K562 (cell line): ENCODE data around the gene PRKAA1. TPM values are rescaled to one million over a fixed set of nuclear protein-coding genes. Genes with fewer than 3 reads are reported as not detected.

ENCODE experiments used
- ATAC-seq: fragments of 200-7000 bp; cut with Tn5 transposase; 3 replicates; pipeline ENCODE4 v1.9.1; 2020; ENCODE audit warnings: moderate library complexity
- BruUV-seq: library from RNA; stranded (reverse); fragments of 400-500 nt; replicated peaks from 2 replicates; lab custom pipeline; 2021; lab: Mats Ljungman, UMichigan
- CTCF ChIA-PET: fragments of 300-600 bp; formaldehyde crosslinking; extraction: SDS; loops from one replicate; lab custom pipeline; 2021; ENCODE audit warnings: low intra/inter-chr PET ratio; lab: Yijun Ruan, JAX
- POLR2A ChIA-PET: fragments of 300-600, 350-650 bp; sonication (Branson Sonifier 250); formaldehyde crosslinking; extraction: SDS; loops from one replicate; lab custom pipeline; 2021; ENCODE audit warnings: antibody characterized with exemption, inconsistent platforms; lab: Yijun Ruan, JAX
- DNase-seq, 4 experiments: peaks; one replicate each; pipeline versions ENCODE4 v3.0.0 to v3.0.0-alpha.2; 2011 to 2018; ENCODE audit warnings: low spot score in 3 of 4, mixed read lengths in 3 of 4; ENCODE audit errors: extremely low read depth in 1 of 4
- FAIRE-seq: peaks from 2 replicates; lab custom pipeline; 2011; peaks lifted over from hg19 to GRCh38; lab: Jason Lieb, UNC
- H2AFZ ChIP-seq: 2 replicates; pipeline ENCODE4 v1.6.0; 2011; ENCODE audit warnings: low read depth, low read length, control low read depth, inconsistent platforms
- H3K27ac ChIP-seq: fragments of 200-600 bp; 3 replicates; pipeline ENCODE4 v1.8.0; 2011; ENCODE audit warnings: low read depth, mild to moderate bottlenecking, control low read depth, inconsistent platforms, low read length, moderate library complexity, mixed read lengths; ENCODE audit errors: extremely low read depth
- H3K27me3 ChIP-seq, 2 experiments: fragments of 300-600 bp in 1 of 2; 2 replicates in 1 of 2; 3 replicates in 1 of 2; pipeline versions ENCODE4 v1.6.0 to v1.8.0; 2011; ENCODE audit warnings: inconsistent platforms in 2 of 2, low read length in 2 of 2, mild to moderate bottlenecking in 1 of 2, mixed read lengths in 1 of 2, moderate library complexity in 1 of 2; ENCODE audit not compliant: control insufficient read depth in 2 of 2, insufficient read depth in 2 of 2
- H3K36me3 ChIP-seq: fragments of 300-600 bp; 3 replicates; pipeline ENCODE4 v1.8.0; 2011; ENCODE audit warnings: mild to moderate bottlenecking, low read length, inconsistent platforms; ENCODE audit not compliant: control insufficient read depth, insufficient read depth
- H3K4me1 ChIP-seq, 2 experiments: fragments of 200-600 bp in 1 of 2; replicated peaks in 1 of 2; 2 replicates in 1 of 2; 3 replicates in 1 of 2; pipeline versions ENCODE4 v1.5.1 to v1.8.0; 2011; ENCODE audit warnings: inconsistent platforms in 2 of 2, low read length in 2 of 2, mild to moderate bottlenecking in 1 of 2, mixed read lengths in 1 of 2, moderate library complexity in 1 of 2; ENCODE audit not compliant: control insufficient read depth in 2 of 2, insufficient read depth in 2 of 2
- H3K4me2 ChIP-seq: 2 replicates; pipeline ENCODE4 v1.6.1; 2011; ENCODE audit warnings: low read length, control low read depth, inconsistent platforms, mixed read lengths; ENCODE audit not compliant: insufficient read depth
- H3K4me3 ChIP-seq: fragments of 200-600 bp; sonication (generic), shearing (Covaris generic); 2 replicates; pipeline ENCODE4 v1.5.1; 2016; ENCODE audit warnings: control low read depth, inconsistent platforms
- H3K79me2 ChIP-seq: fragments of 200-600 bp; 3 replicates; pipeline ENCODE4 v1.8.0; 2011; ENCODE audit warnings: low read length, inconsistent platforms; ENCODE audit not compliant: control insufficient read depth, insufficient read depth
- H3K9ac ChIP-seq, 2 experiments: 2 replicates each; pipeline versions ENCODE4 v1.6.0 to v1.6.1; 2011; ENCODE audit warnings: low read depth in 2 of 2, low read length in 2 of 2, control low read depth in 1 of 2, inconsistent platforms in 1 of 2, mild to moderate bottlenecking in 1 of 2, mixed read lengths in 1 of 2; ENCODE audit not compliant: insufficient read depth in 1 of 2
- H3K9me1 ChIP-seq: one replicate; pipeline ENCODE4 v1.6.0; 2011; ENCODE audit warnings: inconsistent platforms, mild to moderate bottlenecking, low read length, moderate library complexity; ENCODE audit not compliant: control insufficient read depth, insufficient read depth
- H3K9me3 ChIP-seq: replicated peaks from 2 replicates; pipeline ENCODE4 v1.5.1; 2011; ENCODE audit warnings: low read depth, low read length, inconsistent platforms; ENCODE audit not compliant: control insufficient read depth, insufficient read depth
- H4K20me1 ChIP-seq: replicated peaks from 2 replicates; pipeline ENCODE4 v1.6.1; 2011; ENCODE audit warnings: low read length, inconsistent platforms, mixed read lengths; ENCODE audit not compliant: control insufficient read depth, insufficient read depth
- ATF3 ChIP-seq, 2 experiments: fragments of 450-650 bp in 1 of 2; sonication (generic) in 1 of 2; formaldehyde crosslinking in 1 of 2; IDR thresholded peaks in 1 of 2; conservative IDR thresholded peaks in 1 of 2; 2 replicates each; pipeline versions ENCODE4 v1.6.1 to v1.8.1; 2016 to 2023; ENCODE audit warnings: mild to moderate bottlenecking in 2 of 2, moderate library complexity in 2 of 2, inconsistent platforms in 1 of 2, missing genetic modification reagents in 1 of 2
- BRCA1 ChIP-seq, 2 experiments: fragments of 450-650 bp in 1 of 2; sonication (generic) in 1 of 2; formaldehyde crosslinking in 1 of 2; IDR thresholded peaks; 2 replicates each; pipeline versions ENCODE4 v1.5.0 to v1.6.1; 2017 to 2020; ENCODE audit warnings: mild to moderate bottlenecking in 1 of 2, missing genetic modification reagents in 1 of 2
- CEBPB ChIP-seq: fragments of 450-650 bp; IDR thresholded peaks from 2 replicates; pipeline ENCODE4 v1.6.1; 2016; ENCODE audit warnings: missing genetic modification characterization, missing compliant biosample characterization
- CEBPG ChIP-seq, 3 experiments: fragments of 200-800 bp in 1 of 3; sonication (Bioruptor generic) in 1 of 3; sonication (generic) in 1 of 3; formaldehyde crosslinking in 1 of 3; IDR thresholded peaks in 2 of 3; conservative IDR thresholded peaks in 1 of 3; 2 replicates each; pipeline versions ENCODE4 v1.6.1 to v1.8.0; 2016 to 2022; ENCODE audit warnings: missing compliant biosample characterization in 2 of 3, missing genetic modification characterization in 2 of 3, mild to moderate bottlenecking in 1 of 3, missing genetic modification reagents in 1 of 3
- ETS2 ChIP-seq: IDR thresholded peaks from 2 replicates; pipeline ENCODE4 v1.6.1; 2016; ENCODE audit warnings: borderline replicate concordance, missing genetic modification characterization, mild to moderate bottlenecking, moderate library complexity, missing compliant biosample characterization; ENCODE audit not compliant: poor library complexity, severe bottlenecking
- KDM1A ChIP-seq, 2 experiments: fragments of 450-650 bp; IDR thresholded peaks; 2 replicates each; pipeline ENCODE4 v1.6.1; 2016; ENCODE audit warnings: mild to moderate bottlenecking in 2 of 2
- L3MBTL2 ChIP-seq: fragments of 450-650 bp; IDR thresholded peaks from 2 replicates; pipeline ENCODE4 v1.6.1; 2016; ENCODE audit warnings: mild to moderate bottlenecking, moderate library complexity
- MAFG ChIP-seq: fragments of 450-650 bp; conservative IDR thresholded peaks from 2 replicates; pipeline ENCODE4 v1.6.1; 2016; ENCODE audit warnings: missing genetic modification characterization, missing compliant biosample characterization
- MTF1 ChIP-seq: fragments of 250-450 bp; sonication (Bioruptor Pico); IDR thresholded peaks from 2 replicates; pipeline ENCODE4 v1.9.0; 2021; ENCODE audit warnings: moderate library complexity, mild to moderate bottlenecking, inconsistent platforms, borderline replicate concordance
- SAFB2 ChIP-seq: fragments of 200-400 bp; formaldehyde crosslinking; IDR thresholded peaks from 2 replicates; pipeline ENCODE4 v1.6.1; 2018; ENCODE audit warnings: borderline replicate concordance, low read length, low read depth, moderate library complexity; ENCODE audit not compliant: severe bottlenecking
- TAL1 ChIP-seq: fragments of 450-650 bp; IDR thresholded peaks from 2 replicates; pipeline ENCODE4 v1.6.1; 2016; ENCODE audit warnings: mild to moderate bottlenecking
- TRIM24 ChIP-seq, 2 experiments: fragments of 450-650 bp; IDR thresholded peaks; 2 replicates each; pipeline ENCODE4 v1.6.1; 2016
- TSHZ1 ChIP-seq: fragments of 250-450 bp; sonication (Bioruptor Pico); IDR thresholded peaks from 2 replicates; pipeline ENCODE4 v1.4.0; 2020; ENCODE audit warnings: mild to moderate bottlenecking, moderate library complexity
- ZNF217 ChIP-seq: sonication (generic); formaldehyde crosslinking; IDR thresholded peaks from 2 replicates; pipeline ENCODE4 v1.8.0; 2022; ENCODE audit warnings: mild to moderate bottlenecking, missing genetic modification reagents
- ZNF707 ChIP-seq: fragments of 250-450 bp; sonication (Bioruptor Pico); conservative IDR thresholded peaks from 2 replicates; pipeline ENCODE4 v1.8.0; 2022; ENCODE audit warnings: inconsistent platforms, mild to moderate bottlenecking, moderate library complexity
- ZZZ3 ChIP-seq: fragments of 450-650 bp; IDR thresholded peaks from 2 replicates; pipeline ENCODE4 v1.6.1; 2016; ENCODE audit warnings: antibody characterized with exemption, mild to moderate bottlenecking, moderate library complexity
- WGBS: fragments of 100-300 bp; shearing (Covaris generic); methylation state at CpG from one replicate; pipeline ENCODE4 v1.1.6; 2016; ENCODE audit warnings: low coverage, mixed read lengths; ENCODE audit not compliant: insufficient coverage; ENCODE audit errors: missing lambda C conversion rate; 5-methylcytosine and 5-hydroxymethylcytosine counted together
- in situ Hi-C: fragments of 300-500 bp; cut with MboI; formaldehyde crosslinking; loops from 4 replicates; pipeline ENCODE4 v1.15.0; 2018; ENCODE audit warnings: inconsistent platforms, mixed read lengths
- intact Hi-C: fragments of 100-400 bp; cut with micrococcal nuclease; formaldehyde crosslinking; loops from 2 replicates; pipeline ENCODE4 v1.14.2; 2022
- polyA plus RNA-seq, 8 experiments: library from polyadenylated mRNA; depleted of rRNA in 4 of 8; stranded (reverse) in 5 of 8; unstranded in 3 of 8; fragments of >200 nt; fragmentation: Nextera tagmentation in 2 of 8; fragmentation: Illumina TruSeq in 1 of 8; extraction: Ambion mirVana in 2 of 8; extraction: Trizol in 1 of 8; gene quantifications; 2 replicates each; pipeline versions ENCODE4 v1.2.1 to v1.2.3, GENCODE V29; 2011 to 2014; ENCODE audit warnings: inconsistent platforms in 1 of 8, missing spikeins in 1 of 8
- total RNA-seq, 7 experiments: library from RNA; depleted of rRNA in 6 of 7; stranded (reverse); fragments of >200 nt in 6 of 7; fragmentation: Illumina TruSeq in 2 of 7; extraction: Trizol in 2 of 7; gene quantifications; 2 replicates each; pipeline versions ENCODE4 v1.2.1 to v1.2.3, GENCODE V29; 2011 to 2021; ENCODE audit warnings: low replicate concordance in 1 of 7
- TF ChIP-seq, protein P1 (sequence below), 2 experiments: fragments of 450-650 bp in 1 of 2; sonication (generic) in 1 of 2; formaldehyde crosslinking; conservative IDR thresholded peaks; 2 replicates each; pipeline versions ENCODE4 v1.4.0 to v1.8.1; 2020 to 2022; ENCODE audit warnings: mild to moderate bottlenecking in 1 of 2, missing genetic modification reagents in 1 of 2

The PRKAA1 gene
- total and polyA plus RNA-seq, 9 of the 15 experiments (the other 6 are each of a cell fraction or from before 2014, with no cell fraction given): 24.5 to 84.0 (median 51.4) TPM

DNA sequence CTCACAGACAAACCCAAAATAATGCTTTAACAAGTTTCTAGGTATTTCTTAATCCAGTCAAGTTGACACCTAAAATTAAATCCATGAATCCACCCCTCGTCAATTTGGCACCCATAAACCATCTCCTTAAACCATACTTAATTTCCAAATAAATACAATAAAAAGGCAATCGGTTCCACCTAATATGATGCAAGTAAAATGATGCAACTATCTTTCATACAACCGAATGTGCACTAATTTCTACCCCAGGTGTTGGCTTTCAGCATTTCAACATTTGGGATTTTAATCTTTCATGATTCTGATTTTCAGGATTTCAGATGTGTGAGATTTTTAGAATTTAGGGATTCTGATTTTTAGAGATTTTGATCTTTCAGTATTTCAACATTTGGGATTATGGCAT is 17.3 kb downstream of the PRKAA1 start:
- FAIRE-seq (no peak), DNase-seq (no peak), ATAC-seq (no peak)
- in situ Hi-C loops: no loop called here
- no peak overlapping the region for H3K4me3 ChIP-seq
- H3K4me1 ChIP-seq: peaks cover 0 to 3% of the 10 kb centered on the region in 2 experiments; a peak in 1 of 5 replicates
- POLR2A ChIA-PET: interaction anchor here (1.1 to 1.5 kb wide), 2 partner anchors 10 to 19 kb away, joined by 3 to 4 read pairs; no protein-coding TSS in a partner anchor
- peaks cover 10% of the 10 kb centered on the region for H4K20me1 ChIP-seq
- 79% methylated on average over 3 of the region's 3 CpGs for WGBS
- TF ChIP-seq ZNF707 (CRISPR knock-in tag) (no peak), CEBPB (tag) (peak; percentile 48), BRCA1 (IDR thresholded peaks at IDR 0.05) (no peak), BRCA1 (CRISPR knock-in tag; IDR thresholded peaks at IDR 0.05) (no peak), SAFB2 (no peak), TSHZ1 (CRISPR knock-in tag) (no peak), MTF1 (no peak), ETS2 (tag) (no peak), ATF3 (IDR thresholded peaks at IDR 0.05) (peak; percentile 67), ATF3 (CRISPR knock-in tag; conservative IDR thresholded peaks at IDR 0.05) (no peak), ZZZ3 (no peak), L3MBTL2 (no peak), MAFG (no peak), TRIM24 (IDR thresholded peaks at IDR 0.05) (peak; percentile 11 to 22; a peak in 1 of 4 replicates), ZNF217 (CRISPR knock-in tag) (no peak), KDM1A (IDR thresholded peaks at IDR 0.05) (0 out of 4 replicates have a peak, but pooled peaks of 1 of the 2 experiments have one; percentile 38), CEBPG (CRISPR knock-in tag; IDR thresholded peaks at IDR 0.05) (peak; percentile 24; the same call in 1 of the 2 replicates), CEBPG (tag; conservative IDR thresholded peaks at IDR 0.05 in 1 of 2, IDR thresholded peaks at IDR 0.05 in 1 of 2) (peak; percentile 43 to 64; a peak in 3 of 4 replicates), TAL1 (no peak)
- TF ChIP-seq, protein P1, sequence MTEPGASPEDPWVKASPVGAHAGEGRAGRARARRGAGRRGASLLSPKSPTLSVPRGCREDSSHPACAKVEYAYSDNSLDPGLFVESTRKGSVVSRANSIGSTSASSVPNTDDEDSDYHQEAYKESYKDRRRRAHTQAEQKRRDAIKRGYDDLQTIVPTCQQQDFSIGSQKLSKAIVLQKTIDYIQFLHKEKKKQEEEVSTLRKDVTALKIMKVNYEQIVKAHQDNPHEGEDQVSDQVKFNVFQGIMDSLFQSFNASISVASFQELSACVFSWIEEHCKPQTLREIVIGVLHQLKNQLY (CRISPR knock-in tag; conservative IDR thresholded peaks at IDR 0.05): no peak
- no peak overlapping the region for H3K27ac ChIP-seq
- H3K36me3 ChIP-seq: peaks cover 16% of the 10 kb centered on the region
- intact Hi-C loops: no loop called here
- CTCF ChIA-PET: no interaction called here
- no TSS peak for BruUV-seq
- no peaks in the 10 kb centered on the region for H3K9me1 ChIP-seq
- H3K79me2 ChIP-seq: peaks cover 81% of the 10 kb centered on the region
- H3K9me3 ChIP-seq: no peaks in the 10 kb centered on the region
- H3K27me3 ChIP-seq: no peaks in the 10 kb centered on the region
- no peak overlapping the region for H2AFZ ChIP-seq
- no peak overlapping the region for H3K9ac ChIP-seq
- no peak overlapping the region for H3K4me2 ChIP-seq
